GM18502 (cell line): ENCODE data around the gene EIF3D.

Experiments used
- ATAC-seq: cut with Tn5 transposase; IDR thresholded peaks from one replicate; pipeline ENCODE4 v1.9.1; 2021; ENCODE audit warnings: mild to moderate bottlenecking; ENCODE audit not compliant: unreplicated experiment, poor library complexity

EIF3D gene

DNA sequence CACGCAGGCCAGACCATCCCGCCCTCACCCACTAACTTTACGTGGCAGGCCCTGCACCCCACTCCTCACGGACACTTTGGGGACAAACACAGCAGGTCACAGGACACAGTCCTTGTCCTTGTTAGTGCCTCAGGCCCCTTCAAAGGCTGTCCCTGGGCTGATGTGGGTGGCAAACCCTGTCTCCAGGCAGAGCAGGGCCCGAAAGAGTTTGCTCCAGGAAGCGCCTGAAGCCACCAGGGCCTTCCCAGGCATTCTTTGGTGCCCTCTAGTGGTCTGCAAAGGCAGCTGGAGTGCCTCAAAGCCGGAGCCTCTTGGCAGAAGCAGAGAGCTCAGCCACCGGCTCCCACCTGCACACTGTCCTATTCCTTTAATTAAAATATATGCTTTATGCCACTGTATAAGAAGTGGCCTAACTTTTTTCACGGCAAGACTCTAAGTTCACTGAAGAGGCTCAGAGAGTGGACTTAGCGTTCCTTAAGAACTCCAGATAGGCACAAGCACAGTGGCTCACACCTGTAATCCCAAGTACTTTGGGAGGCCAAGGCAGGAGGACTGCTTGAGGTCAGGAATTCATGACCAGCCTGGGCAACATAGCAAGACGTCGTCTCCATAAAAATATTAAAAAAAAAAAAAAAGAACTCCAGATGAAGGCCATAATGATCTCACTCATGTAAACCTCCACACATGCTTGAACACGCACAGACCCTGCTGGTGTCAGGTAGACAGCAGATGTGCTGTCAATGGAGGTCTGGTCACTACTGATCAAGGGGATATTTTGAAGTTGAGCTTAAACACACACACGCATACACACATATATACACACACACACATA is 58.6 kb downstream of the EIF3D start:
- no peak for ATAC-seq

- ATAC-seq, result no peak
Observed at GRCh38 chr22:36469094-36469710, 59.8 kb downstream of the EIF3D start.

DNA sequence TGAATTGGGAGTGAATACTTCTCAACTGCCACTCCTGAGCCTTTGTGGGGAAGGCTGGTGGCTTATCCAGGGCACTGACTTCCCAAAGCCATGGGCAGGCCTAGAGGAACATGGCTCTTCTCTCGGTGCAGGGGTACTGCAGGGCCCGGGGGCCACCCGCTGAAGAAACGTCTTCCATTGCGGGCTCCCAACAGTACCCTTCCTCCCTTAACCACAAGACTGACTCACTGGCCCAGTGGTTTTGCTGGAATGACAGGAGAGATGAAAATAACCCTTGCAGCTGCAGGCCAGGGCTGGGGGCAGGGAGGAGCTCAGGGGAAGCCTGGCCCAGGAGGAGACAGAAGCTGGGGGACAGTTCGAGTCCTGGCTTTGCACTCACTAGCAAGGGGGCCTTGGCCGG is 61.0 kb downstream of the EIF3D start:
- no peak for ATAC-seq

DNA sequence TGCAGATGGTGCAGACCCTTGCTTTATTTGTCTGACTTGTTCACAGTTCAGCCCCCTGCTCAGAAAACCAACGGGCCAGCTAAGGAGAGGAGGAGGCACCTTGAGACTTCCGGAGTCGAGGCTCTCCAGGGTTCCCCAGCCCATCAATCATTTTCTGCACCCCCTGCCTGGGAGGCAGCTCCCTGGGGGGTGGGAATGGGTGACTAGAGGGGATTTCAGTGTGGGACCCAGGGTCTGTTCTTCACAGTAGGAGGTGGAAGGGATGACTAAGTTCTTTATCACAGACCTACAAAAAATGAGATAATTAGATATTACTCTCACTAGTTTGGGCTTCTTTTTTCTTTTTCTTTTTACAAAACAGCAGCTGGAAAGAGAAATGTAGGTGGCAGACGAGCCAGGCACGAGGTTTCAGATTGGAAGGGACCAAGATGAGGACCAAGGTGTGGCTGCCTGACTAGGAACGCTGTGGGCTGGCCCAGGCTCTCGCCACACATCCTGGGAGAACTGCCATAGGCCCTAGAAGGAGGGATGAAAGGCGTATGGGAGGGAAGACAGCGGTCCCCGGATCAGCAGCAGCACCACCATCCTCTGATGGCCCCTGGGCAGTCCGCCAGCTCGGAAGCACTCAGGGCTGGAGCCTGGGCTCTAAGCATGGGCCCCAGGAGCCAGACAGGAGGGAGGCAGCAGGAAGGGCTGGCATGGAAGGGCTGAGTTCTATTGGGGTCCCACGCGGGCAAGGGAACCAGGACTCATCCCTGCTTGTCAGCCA is 61.7 kb downstream of the EIF3D start:
- no peak for ATAC-seq

DNA sequence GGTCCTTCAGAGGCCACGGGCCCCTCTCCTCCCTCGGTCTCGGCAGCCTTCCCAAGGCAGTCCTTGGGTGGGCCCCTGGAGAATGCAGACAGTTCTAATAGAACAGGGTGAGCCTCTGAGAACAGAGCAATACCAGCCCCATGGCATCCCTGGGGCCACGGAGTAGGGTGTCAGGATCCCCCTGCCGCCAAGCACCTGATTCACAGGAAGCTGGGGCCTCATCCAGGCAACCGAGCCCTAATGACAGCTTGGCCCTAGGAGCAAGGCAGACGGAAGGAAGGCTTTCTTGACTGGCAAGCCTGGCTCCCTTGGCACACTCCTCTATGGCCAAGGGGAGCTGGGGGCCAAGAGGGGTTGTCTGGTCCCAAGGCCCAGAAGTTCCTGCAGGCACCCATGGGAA is 62.7 kb downstream of the EIF3D start:
- ATAC-seq, result no peak

DNA sequence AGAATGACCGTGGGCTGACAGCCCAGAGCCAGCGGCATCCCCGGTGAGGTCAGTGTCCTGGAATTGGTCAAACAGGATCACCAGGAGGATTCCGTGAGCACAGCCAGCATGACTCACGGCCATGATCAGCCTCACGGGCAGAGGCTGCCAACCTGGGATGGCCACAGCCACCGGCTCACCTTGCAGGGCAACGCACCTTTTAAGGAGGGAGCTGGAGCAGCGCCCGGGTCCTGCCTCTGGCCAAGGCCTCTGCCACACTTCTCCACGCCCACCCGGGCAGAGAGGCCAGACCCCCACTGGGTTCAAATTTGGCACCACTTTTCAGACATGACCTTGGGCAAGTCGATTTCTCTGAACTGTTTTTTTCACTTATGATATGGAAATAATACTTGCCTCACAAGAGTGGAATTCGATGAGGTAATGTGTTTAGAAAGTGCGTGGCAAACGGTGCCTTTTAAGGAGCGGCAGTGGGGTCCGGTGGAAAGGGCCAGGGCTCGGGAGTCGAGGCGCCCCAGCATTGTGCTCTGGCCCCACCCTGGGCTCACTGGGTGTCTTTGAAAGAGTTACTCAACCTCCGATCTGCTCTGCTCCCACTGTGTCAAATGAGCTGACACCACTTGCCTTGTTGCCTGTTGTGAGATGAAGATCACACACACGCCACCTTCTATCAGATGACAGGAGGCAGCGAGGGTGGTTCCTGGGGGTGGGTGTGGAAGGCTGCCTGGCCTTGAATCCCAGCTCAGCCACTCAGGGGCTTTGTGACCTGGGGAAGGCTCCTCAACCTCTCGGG is 63.5 kb downstream of the EIF3D start:
- ATAC-seq, result no peak

GRCh38 chr22:36464715-36465231 is 64.2 kb downstream of the EIF3D start:
- no peak for ATAC-seq

DNA sequence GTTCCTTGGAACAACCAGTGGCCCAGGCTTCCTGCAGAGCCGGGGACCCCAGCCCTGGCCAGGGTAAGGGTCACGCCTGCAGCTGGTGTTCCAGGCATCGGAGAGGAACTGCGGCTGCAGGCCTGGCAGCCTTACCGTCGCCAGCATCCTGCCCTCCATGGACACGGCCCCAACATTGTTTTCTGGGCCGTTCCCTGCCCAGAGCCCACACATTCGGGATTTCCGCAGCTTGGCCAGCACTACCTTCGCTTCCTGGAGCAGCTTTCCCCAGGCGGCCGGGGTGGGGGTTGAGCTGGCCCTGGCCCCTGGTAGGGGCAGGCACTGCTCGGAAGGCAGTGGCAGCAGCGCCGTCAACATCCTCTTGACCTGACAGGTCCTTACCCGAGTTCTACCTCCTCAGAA is 65.2 kb downstream of the EIF3D start:
- ATAC-seq, result no peak

DNA sequence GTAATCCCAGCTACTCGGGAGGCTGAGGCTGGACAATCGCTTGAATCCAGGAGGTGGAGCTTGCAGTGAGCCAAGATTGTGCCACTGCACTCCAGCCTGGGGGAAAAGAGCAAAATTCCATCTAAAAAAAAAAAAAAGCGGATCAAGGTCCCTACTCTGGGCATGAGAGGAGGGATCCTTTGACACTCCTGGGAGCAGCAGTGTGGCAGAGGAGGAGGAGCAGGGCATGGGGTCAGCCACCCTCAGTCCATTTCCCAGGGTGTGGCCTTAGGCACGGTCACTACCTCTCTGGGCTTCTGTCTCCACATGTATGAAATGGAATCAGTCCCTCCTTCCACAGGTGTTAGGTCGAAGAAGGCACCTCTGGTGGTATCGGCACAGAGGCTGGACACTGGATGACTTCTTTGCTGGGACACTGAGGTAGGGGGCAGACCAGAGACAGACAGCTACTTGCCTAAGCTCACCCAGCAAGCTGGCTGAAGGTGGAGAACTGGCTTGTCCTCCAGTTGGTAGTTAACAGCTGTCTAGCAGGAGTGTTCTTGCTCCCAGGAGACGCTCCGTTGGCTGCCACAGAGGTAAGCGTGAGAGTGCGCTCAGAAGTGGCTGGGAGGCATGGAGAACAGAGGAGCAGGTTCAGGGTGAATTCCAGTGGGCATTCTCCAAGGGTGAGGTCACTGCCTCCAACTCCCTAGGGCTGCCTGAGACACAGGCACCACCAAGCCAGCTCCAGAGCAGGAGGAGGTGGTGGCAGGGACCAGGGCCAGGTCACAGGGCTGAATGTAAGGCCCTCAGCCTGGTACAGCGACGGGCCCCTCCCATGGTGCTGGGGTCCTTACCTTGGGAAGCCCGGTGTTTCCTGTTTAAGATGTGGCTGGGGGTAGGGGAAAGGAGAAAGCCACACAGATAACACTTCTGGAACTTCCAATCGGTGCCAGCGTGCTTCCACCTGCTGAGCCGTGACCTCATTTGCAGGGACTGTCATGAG is 67.0 kb downstream of the EIF3D start:
- no peak for ATAC-seq
